ENCODE measurements around the gene CFAP46. TPM values are rescaled to one million over a fixed set of nuclear protein-coding genes. Genes with fewer than 3 reads are reported as not detected.

CFAP46 gene
- total and polyA plus RNA-seq, 10 of the 15 experiments (the other 5 are each of a cell fraction or from before 2014, with no cell fraction given): 0.01 to 0.18 (median 0.03) TPM; not detected in 7

DNA sequence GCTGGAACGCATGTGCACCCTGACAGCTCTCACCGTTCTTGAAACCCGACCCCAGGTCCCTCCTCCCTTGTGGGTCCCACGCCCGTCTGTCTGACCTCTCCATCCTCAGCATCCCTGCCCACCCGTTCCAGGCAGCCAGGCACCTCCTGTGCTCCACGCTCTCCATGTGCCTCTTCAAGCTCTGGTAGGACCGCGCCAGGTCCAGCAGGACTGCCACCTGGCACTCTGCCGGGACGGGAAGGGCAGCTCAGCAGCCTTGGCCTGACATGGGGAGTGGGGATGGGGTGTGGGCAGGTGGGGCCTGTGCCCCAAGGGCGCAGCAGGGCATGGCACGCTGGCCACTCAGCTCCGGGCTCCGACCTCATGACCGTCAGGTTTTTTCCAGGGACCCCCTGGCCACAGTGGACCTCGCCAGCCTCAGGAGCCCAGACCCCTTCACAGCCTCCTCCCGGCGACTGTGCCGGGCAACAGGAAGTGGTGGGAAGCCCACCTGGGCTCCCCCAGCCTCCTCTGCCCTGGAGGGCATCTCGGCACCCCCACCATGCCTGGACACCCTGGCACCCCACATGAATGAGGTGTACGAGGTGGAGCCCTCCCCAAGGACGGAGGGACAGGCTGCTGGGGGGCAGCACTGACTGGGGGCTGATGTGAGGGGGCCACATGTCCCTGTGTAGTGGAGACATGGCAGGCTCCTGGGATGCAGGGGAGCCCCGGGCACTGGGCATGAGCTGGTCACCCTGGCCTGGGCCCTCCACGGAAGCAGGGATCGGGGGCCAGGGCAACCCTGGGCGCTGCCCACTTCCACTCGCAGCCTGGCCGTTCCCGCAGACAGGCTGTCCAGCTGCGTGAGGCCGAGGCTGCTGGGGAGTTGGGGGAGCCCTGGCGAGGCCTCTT is 131.3 kb downstream of the CFAP46 start:
- 51% methylated on average over 30 of the region's 33 CpGs for WGBS (ENCODE audit: insufficient coverage, insufficient replicate concordance, low lambda C conversion rate, missing lambda C conversion rate)

More for the DNA sequence above, 131.3 kb downstream of the CFAP46 start:
- Histone ChIP-seq H2AFZ (ENCODE audit: control insufficient read depth, low read depth, low read length) (no peak overlapping the region), H3K4me3 (no peak overlapping the region), H3K9ac (ENCODE audit: control insufficient read depth, insufficient read depth, low read length) (no peak overlapping the region), H3K27me3 (replicated peaks in 1 of 2; ENCODE audit: control insufficient read depth in 2 of 2, insufficient read depth in 2 of 2, low read length in 1 of 2) (no peaks in the 10 kb centered on the region), H3K36me3 (ENCODE audit: control insufficient read depth in 2 of 2, insufficient read depth in 2 of 2, low read length in 1 of 2) (no peaks in the 10 kb centered on the region), H3K79me2 (ENCODE audit: control insufficient read depth, insufficient read depth, low read length) (no peaks in the 10 kb centered on the region), H3K27ac (ENCODE audit: control insufficient read depth, insufficient read depth) (no peak overlapping the region), H4K20me1 (ENCODE audit: control insufficient read depth, insufficient read depth) (no peaks in the 10 kb centered on the region), H3K9me3 (replicated peaks; ENCODE audit: control insufficient read depth, insufficient read depth, low read length) (no peaks in the 10 kb centered on the region; the same call in 2 of the 3 replicates), H3K4me1 (ENCODE audit: control insufficient read depth, insufficient read depth, low read length) (no peaks in the 10 kb centered on the region), H3K4me2 (ENCODE audit: control insufficient read depth, insufficient read depth) (no peak overlapping the region)
- ChIA-PET POLR2A (no interaction called here), SMC1A (ENCODE audit: uncharacterized antibody, unreplicated experiment) (no interaction called here), CTCF (no interaction called here), RAD21 (ENCODE audit: unreplicated experiment) (no interaction called here)
- ATAC-seq (no peak), DNase-seq (ENCODE audit: low read depth, low spot score) (no peak), FAIRE-seq (no peak)
- intact Hi-C loops (cut with micrococcal nuclease; ENCODE audit: unreplicated experiment): no loop called here
- no peak for TF ChIP-seq JUND (IDR thresholded peaks at IDR 0.05; ENCODE audit: low read depth, low read length)
- TF ChIP-seq FOXM1 (IDR thresholded peaks at IDR 0.05; ENCODE audit: low read depth, low read length): no peak
- TF ChIP-seq TCF12 (IDR thresholded peaks at IDR 0.05; ENCODE audit: low read depth, low read length): no peak
- no peak for TF ChIP-seq MEF2B (IDR thresholded peaks at IDR 0.05; ENCODE audit: partially characterized antibody, poor library complexity, severe bottlenecking)
- TF ChIP-seq CBX3 (IDR thresholded peaks at IDR 0.05; ENCODE audit: borderline replicate concordance, low read depth): no peak
- no peak for TF ChIP-seq CBX5 (IDR thresholded peaks at IDR 0.05; ENCODE audit: low read depth)
- TF ChIP-seq SPI1 (IDR thresholded peaks at IDR 0.05; ENCODE audit: borderline replicate concordance, insufficient read depth, low read depth, low read length): no peak
- no peak for TF ChIP-seq SMAD5 (IDR thresholded peaks at IDR 0.05; ENCODE audit: low read depth)
- TF ChIP-seq PAX8 (IDR thresholded peaks at IDR 0.05): no peak
- TF ChIP-seq, protein P1, sequence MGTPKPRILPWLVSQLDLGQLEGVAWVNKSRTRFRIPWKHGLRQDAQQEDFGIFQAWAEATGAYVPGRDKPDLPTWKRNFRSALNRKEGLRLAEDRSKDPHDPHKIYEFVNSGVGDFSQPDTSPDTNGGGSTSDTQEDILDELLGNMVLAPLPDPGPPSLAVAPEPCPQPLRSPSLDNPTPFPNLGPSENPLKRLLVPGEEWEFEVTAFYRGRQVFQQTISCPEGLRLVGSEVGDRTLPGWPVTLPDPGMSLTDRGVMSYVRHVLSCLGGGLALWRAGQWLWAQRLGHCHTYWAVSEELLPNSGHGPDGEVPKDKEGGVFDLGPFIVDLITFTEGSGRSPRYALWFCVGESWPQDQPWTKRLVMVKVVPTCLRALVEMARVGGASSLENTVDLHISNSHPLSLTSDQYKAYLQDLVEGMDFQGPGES (IDR thresholded peaks at IDR 0.05): no peak
- no peak for TF ChIP-seq SIX5 (IDR thresholded peaks at IDR 0.05; ENCODE audit: low read depth, low read length, severe bottlenecking)
- no peak for TF ChIP-seq ZNF274 (IDR thresholded peaks at IDR 0.05; ENCODE audit: insufficient read depth, insufficient read length)
- BruUV-seq (replicated peaks): no TSS peak
- in situ Hi-C loops (cut with MboI): no loop called here
